Vagina (tissue), 2 donors: ENCODE data around the gene CPT2.

Source experiments
- POLR2A ChIP-seq, 2 donors: fragments of 450-650 bp; IDR thresholded peaks; one replicate each; pipeline ENCODE4 v1.6.1; 2017; ENCODE audit warnings: antibody characterized with exemption in 2 of 2, mild to moderate bottlenecking in 2 of 2, moderate library complexity in 2 of 2
- POLR2AphosphoS5 ChIP-seq, 2 donors: sonication (generic); formaldehyde crosslinking; IDR thresholded peaks; one replicate each; pipeline ENCODE4 v1.9.0; 2017; ENCODE audit warnings: antibody characterized with exemption in 2 of 2, mild to moderate bottlenecking in 2 of 2, low read depth in 1 of 2; ENCODE audit not compliant: insufficient read depth in 1 of 2
- TF ChIP-seq, protein P1 (sequence below), 3 experiments: fragments of 450-650 bp in 2 of 3; fragments of 200-600 bp in 1 of 3; sonication (generic) in 1 of 3; IDR thresholded peaks; one replicate each; pipeline ENCODE4 v1.5.1; 2017 to 2019; ENCODE audit warnings: antibody characterized with exemption in 3 of 3, mild to moderate bottlenecking in 2 of 3, moderate library complexity in 2 of 3

DNA sequence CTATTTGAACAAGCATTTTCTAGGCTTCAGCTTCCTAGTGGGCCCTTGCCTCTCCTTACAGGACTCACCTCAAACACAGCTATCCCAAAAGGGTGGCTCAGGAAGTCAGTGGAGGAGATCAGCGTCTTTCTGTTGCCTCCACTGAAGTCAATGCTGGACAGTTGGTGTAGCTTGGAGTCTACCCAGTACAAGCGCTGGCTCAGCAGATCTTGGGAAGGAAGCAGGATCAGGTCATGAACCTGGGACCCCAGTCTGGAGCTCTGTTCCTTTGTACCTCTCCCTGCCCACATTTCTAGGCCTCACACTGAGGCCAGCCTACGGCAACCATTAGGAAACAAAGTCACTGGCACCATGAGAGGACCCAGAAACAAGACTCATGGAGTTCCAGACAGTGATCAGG lies 65.4 kb downstream of the CPT2 start:
- TF ChIP-seq, protein P1, sequence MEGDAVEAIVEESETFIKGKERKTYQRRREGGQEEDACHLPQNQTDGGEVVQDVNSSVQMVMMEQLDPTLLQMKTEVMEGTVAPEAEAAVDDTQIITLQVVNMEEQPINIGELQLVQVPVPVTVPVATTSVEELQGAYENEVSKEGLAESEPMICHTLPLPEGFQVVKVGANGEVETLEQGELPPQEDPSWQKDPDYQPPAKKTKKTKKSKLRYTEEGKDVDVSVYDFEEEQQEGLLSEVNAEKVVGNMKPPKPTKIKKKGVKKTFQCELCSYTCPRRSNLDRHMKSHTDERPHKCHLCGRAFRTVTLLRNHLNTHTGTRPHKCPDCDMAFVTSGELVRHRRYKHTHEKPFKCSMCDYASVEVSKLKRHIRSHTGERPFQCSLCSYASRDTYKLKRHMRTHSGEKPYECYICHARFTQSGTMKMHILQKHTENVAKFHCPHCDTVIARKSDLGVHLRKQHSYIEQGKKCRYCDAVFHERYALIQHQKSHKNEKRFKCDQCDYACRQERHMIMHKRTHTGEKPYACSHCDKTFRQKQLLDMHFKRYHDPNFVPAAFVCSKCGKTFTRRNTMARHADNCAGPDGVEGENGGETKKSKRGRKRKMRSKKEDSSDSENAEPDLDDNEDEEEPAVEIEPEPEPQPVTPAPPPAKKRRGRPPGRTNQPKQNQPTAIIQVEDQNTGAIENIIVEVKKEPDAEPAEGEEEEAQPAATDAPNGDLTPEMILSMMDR (IDR thresholded peaks at IDR 0.05): no peak
- TF ChIP-seq POLR2AphosphoS5 (IDR thresholded peaks at IDR 0.05; ENCODE audit: insufficient read depth in 1 of 2, low read depth in 1 of 2) (no peak), POLR2A (IDR thresholded peaks at IDR 0.05) (no peak)
